HG03575 (cell line): ENCODE data around the gene PTDSS2.

Experiments used
- ATAC-seq: cut with Tn5 transposase; IDR thresholded peaks from one replicate; pipeline ENCODE4 v1.9.1; 2021; ENCODE audit not compliant: unreplicated experiment, insufficient number of reproducible peaks, low FRiP score; ENCODE audit errors: extremely low read depth

Gene PTDSS2

DNA sequence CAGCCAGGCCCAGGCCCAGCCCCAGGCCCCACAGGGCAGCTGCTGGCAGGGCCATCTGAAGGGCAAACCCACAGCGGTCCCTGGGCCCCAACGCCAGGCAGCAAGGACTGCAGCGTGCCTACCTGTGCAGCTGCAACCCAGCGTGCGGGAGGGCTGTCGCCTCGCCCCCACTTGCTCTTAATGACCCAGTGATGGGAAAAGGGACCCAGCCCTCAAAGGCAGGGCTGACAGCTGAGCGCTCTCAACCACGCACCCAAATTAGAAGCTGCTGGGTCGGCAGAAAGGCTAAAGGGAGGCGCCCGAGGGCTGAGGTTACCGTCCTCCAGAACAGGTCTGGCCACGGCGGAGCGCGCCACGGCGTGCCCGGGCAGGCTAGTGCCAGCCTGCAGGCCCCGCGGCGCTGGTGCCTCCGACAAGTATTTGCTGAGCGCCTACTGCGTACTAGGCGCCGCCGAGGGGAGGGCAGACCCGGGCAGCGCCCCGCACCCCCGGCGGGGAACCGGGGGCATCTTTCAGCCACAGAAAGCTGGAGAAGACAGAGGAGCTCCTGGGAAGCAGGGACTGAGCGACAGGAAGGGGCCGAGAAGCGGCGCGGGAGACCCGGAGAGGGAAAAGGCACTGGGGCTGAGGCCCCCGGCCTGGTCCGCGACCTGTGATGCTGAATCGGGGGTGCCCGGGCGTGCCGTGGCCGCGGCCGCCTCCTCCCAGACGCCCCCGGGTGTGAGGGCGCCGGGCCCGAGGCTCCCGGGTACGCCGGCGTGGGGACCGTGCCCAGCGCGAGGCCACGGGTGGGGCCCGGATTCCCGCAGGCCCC, 84.5 kb downstream of the PTDSS2 start:
- ATAC-seq, result no peak

DNA sequence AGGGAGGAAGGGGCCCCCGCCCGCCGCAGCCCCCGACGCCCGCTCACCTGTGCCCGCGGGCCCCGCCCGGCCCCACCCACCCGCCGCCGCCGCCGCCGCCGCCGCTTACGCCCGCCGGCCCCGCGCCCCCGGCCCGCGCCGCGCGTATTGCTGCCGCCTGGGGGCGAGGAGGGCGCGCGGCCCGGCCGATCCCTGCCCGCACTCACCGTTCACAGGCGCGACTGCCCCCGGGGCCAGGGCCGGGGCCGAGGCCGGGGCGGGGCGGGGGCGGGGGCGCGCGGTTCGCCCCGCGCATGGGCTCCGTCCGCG, 85.1 kb downstream of the PTDSS2 start:
- no peak for ATAC-seq

DNA sequence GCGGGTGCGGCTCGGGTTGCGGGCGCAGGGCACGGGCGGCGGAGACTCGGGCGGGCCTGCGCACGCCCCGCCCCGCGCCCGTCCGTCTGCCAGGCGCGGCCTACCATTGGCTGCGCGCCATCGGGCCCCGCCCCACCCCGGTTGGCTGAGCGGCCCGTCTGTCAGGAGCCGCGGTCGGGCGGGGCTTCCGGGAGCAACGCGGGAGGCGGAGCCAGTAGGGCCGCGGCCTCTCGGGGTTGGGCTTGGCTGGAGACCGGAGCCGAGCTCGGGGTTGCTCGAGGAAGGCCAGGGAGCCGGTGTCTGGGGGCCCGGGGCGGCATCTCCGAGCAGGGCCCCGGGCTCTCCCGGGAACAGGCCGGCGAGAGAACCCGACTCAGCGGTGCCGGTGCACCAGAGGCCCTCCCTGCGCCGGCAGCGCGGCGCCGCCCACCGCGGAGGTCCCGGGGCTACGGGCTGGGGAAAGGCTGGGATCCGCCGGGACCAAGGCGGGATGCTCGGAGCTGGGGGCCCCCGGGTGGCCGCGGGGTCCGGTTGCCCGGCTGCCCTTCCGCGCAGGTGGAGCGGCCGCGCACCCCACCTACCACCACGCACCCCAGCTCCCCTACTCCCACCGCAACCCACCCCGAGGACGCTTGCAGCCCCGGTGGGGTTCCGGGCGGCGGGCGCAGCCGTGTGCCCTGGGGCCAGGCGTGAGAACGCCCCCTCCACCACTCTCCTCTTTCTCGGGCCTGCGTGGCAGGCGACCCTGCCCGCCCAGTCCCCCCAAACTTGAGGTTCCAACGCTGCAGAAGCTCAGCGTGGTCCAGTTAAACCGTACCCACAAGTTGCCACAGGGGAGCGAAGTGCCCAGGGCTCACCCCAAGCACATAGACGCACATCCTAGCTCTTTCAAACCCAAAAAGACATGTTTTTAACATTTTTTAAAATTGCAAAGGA, 85.7 kb downstream of the PTDSS2 start, which contains the start of gene HRAS:
HRAS (minus strand) TSS at position 58 of the 936 bp plus-strand sequence.
- no peak for ATAC-seq

DNA sequence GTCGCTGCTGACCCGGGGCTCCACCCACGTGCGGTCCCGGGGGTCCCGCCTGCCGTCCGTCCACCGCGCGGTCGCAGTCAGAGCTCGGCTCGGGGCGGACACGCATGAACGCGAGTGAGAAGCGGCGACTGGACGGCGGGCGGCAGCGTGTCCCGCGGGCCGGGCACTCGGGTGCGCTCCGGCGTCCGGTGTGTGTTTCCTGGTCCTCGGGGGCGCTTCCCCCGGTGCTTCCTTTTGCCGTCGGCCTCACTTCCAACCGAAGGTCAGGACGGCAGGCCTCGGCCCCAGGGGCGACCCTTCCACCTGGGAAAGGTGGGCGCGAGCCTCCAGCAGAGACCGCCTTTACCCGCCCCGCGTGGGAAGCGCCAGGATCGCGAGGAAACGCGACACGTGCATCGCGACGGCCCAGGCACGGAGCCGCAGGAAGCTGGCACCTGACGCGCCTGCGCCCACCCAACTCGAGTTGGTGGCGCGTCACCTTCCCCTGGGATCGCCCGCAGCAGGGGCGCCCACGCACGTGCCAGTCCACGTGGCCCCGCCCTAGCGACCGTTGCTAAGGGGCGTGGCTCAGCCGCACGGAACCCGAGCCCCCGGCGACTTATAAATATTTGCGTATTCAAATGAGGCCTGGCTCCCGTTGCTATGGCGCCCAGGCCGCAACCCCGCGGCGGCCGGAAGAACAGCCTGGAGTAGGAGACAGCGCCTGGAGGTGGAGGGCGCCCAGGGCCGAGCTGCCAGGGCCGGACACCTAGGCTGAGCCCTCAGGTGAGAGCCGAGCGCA, 87.0 kb downstream of the PTDSS2 start, which contains the start of gene LRRC56:
LRRC56 (plus strand) TSS at position 687 of the 781 bp plus-strand sequence. CDS start 3,158 bp downstream, outside the sequence.
- peak; percentile 41 for ATAC-seq

DNA sequence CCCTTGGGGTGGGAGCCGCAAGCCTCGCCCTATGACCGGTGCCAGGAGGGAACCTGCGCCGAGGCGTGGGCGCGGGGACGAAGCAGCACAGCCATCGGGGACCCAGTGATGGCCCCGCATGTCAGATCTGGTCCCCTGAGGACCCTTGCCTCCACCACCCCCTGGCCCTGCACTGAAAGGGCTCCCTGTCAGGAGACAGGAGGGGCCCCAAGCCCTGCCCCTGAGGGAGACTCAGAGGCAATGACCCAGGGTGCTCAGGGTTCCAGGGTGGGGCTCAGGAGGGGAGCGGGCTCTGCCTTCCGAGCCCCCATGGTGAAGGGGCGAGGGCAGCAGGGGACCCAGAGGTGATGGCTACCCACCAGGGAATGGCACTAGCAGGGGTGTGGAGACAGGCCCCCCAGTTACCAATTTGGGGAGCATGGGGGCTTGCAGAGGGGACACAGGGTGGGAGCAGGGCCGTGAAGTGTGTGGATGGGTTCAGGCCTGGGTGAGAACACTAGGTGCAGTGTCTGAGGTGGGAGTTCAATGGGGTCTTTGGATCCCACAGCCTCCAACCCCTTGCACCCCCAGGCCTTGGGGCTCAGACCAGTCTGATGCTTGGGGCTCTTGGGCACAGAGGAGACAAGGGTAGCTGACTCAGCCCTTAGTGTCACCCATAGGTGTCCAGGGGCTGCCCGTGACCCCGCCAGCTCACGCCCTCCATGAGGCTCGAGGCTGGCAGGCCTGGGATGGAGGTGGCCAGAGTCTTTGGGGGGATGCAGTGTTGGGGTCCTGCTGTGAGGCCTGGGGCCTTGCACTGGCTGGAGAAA, 87.7 kb downstream of the PTDSS2 start:
- no peak for ATAC-seq

DNA sequence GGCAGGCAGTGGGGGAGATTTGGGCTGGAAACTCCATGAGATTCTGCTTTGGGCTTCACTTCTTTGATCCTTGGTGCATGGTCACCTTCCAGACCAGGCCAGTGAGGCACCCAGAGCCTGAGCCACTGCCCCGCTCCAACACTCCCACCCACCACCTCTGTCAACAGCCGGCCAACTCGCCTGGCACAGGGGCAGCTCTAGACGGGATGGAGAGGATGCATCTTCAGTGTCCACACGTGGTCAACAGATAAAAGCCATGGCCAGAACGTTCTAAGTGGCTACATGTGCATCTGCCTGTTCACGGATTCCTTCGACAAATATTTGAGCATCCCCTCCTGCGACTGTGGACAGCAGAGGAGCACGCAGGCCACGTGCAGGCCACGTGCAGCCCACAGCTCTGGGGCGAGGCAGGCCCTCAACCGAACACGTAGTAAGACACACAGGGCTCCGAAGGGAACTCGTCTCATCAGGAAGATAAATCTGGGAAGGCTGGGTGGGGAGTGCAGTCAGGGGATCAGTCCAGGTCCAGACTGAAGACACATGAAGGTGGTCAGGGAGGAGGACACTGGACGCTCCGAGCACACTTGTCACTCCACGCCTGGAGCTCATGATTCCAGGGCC, 88.5 kb downstream of the PTDSS2 start:
- ATAC-seq, result no peak

DNA sequence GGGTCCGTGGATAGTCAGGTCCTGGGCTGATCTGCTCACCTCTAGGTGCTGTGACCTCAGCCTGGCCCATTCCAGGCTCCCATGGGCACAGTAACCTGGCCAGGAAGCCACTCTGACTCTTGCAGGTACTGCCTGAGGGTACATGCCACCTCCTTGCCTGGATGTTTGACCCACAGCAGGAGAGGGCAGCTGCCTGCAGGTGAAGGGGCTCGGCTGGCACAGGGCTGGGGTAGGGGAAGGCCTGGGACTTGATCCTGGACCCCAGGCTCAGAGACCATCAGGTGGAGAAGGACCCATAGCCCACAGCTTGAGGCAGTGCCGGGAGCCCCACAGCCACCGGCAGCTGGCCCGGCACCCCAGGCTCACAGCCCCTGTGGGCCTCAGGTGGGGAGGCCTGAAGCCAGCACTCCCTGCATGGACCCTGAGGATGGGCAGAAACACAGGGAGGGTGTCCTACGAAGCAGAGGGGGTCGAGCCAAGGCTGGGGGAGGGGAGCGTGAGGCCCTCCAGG, 89.9 kb downstream of the PTDSS2 start:
- no peak for ATAC-seq
